ENCODE measurements around the gene LRRC73.
"Not testable (repeated sequence)": the region's sequence is repeated elsewhere in the genome, so short reads cannot be mapped to it uniquely, and the experiment has no call there.

Gene LRRC73

DNA sequence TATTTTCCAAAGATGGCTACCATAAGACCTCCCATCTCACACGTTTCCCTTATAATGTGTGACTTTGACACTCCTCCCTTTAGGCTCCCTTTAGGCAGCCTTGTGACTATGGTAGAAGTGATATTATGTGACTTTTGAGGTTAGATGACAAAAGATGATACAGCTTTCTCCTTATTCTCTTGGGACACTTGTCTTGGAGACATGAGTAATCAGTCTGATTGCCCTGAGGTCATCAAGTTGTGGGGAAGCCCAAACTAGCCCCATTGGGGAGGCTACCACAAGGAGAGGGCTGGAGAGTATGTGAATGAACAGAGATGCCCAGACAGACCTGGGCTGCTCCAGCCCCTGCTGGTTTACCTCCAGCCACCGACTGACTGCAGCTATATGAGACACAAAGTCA lies 44.2 kb downstream of the LRRC73 start:
- no peak for DNase-seq (ENCODE audit: low read depth in 2 of 3, low spot score in 1 of 3)

DNA sequence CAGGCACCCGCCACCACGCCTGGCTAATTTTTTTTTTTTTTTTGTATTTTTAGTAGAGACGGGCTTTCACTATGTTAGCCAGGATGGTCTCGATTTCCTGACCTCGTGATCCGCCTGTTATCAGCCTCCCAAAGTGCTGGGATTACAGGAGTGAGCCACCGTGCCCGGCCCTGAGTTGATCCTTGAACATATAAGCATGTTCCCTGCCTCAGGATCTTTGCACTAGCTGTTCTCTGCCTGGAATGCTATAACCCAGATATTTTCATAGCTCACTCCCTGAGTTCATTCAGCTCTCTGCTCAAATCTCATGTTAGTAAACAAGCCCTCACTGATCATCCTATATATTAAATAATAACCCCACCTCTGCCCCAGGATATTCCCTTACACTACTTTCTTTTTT lies 45.8 kb downstream of the LRRC73 start:
- DNase-seq (ENCODE audit: low read depth in 2 of 3, low spot score in 1 of 3): no peak

DNA sequence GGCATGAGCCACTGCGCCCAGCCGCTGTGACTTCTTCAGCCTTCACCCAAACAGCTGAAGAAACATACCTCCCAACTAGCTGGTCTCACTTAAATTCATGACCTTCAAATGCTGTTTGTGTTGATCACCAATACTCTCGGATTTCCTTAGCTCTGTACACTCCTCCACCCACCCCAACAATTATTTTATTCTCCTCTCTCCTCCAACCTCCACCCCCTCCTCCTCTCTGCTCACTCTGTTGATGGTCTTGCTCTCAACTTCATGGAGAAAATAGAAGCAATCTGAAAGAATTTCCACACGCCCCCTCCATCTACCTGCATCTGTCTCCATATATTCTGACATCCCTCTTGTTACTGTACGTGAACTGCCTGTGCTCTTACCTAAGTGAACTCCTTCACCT lies 48.2 kb downstream of the LRRC73 start:
- DNase-seq (ENCODE audit: low read depth in 2 of 3, low spot score in 1 of 3): no peak

DNA sequence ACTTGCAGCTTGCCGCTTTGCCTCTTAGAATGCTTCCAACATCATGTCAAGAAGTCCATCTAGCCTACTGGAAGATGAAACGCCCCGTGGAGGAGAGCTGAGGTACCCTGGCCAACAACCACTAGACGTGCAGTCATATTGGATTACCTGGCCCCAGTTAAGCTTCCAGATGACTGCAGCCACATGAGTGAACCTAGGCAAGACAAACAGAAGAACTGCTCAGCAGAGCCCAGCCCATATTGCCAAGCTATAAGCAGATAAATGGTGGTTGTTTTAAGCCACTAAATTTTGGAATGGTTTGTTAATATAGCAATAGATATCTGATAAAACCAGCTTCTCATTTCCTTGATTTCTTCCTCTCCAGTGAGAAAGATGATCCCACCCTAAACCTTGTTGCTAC lies 50.1 kb downstream of the LRRC73 start:
- DNase-seq (ENCODE audit: low read depth in 2 of 3, low spot score in 1 of 3): no peak

DNA sequence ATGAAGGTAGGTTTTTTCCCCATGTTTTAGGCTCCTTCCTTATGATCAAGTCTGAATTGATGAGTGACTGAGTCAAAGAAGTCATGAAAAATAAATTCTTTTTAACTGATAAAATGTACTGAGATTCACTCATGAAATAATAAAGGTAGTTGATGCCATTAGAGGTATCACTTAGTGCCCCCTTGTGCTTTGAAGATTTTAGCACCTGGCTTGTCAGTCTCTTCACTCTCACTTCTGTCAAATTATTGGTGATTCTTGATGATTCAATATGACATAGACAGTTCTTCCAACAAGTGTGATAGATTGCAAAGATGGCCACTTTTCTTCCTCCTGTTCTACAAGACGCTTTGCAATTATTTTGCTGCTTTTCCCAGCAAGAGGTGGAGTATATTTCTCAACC lies 50.6 kb downstream of the LRRC73 start:
- no peak for DNase-seq (ENCODE audit: low read depth in 2 of 3, low spot score in 1 of 3)

DNA sequence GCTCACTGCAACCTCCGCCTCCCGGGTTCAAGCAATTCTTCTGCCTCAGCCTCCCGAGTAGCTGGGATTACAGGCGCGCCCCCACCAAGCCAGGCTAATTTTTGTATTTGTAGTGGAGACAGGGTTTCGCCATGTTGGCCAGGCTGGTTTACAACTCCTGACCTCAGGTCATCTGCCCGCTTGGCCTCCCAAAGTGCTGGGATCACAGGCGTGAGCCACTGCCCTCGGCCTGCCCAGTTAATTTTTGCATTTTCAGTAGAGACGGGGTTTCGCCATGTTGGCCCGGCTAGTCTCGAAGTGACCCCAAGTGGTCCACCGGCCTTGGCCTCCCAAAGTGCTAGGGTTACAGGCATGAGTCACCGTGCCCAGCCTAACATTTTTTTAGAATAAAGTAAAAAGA lies 52.0 kb downstream of the LRRC73 start:
- DNase-seq (ENCODE audit: low read depth in 2 of 3, low spot score in 1 of 3): not testable (repeated sequence)

DNA sequence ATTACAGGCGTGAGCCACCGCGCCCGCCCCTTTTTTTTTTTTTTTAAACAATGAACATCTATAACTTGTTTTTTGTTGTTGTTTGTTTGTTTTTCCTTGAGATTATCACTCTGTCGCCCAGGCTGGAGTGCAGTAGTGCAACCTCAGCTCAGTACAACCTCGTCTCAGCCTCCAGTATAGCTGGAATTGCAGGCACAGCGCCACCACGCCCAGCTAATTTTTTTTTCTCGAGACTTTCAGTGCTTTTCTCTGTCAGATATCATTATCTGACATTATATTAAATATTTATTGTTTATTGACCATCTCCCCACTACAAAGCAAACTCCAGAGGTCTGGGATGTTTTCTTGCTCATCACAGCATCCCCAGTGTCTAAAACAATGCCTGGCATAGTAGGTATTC lies 52.5 kb downstream of the LRRC73 start:
- no peak for DNase-seq (ENCODE audit: low read depth in 2 of 3, low spot score in 1 of 3)
